Measurements from ENCODE around the gene TRHDE. TPM values are rescaled to one million over a fixed set of nuclear protein-coding genes. Genes with fewer than 3 reads are reported as not detected.

TRHDE gene
- total and polyA plus RNA-seq, 2 donors (not counting 1 experiment from before 2014, with no cell fraction given) = 7.3 to 8.8 TPM

GRCh38 chr12:72286526-72286925 is 14.4 kb downstream of the TRHDE start:
- Histone ChIP-seq H3K4me2 (ENCODE audit: extremely low read depth, insufficient read depth, low read length) (no peak overlapping the region), H4K20me1 (ENCODE audit: control insufficient read depth, extremely low read depth, insufficient read depth, low read length) (no peaks in the 10 kb centered on the region)
- TF ChIP-seq EZH2 (IDR thresholded peaks at IDR 0.05; ENCODE audit: low read length, missing control alignments) (no peak), CTCF (conservative IDR thresholded peaks at IDR 0.05 in 1 of 2, IDR thresholded peaks at IDR 0.05 in 1 of 2; ENCODE audit: low read depth in 1 of 2, low read length in 2 of 2) (no peak)

GRCh38 chr12:72288436-72288835 is 16.3 kb downstream of the TRHDE start:
- H3K4me2 ChIP-seq (ENCODE audit: extremely low read depth, insufficient read depth, low read length) = no peak overlapping the region
- no peaks in the 10 kb centered on the region for H3K9me3 ChIP-seq (ENCODE audit: control insufficient read depth, insufficient read depth, low read depth, low read length)
- no peak overlapping the region for H2AFZ ChIP-seq (ENCODE audit: low read length)
- H3K4me3 ChIP-seq (replicated peaks in 1 of 4; ENCODE audit: control extremely low read depth in 1 of 4, insufficient read depth in 1 of 4, low read depth in 3 of 4, low read length in 4 of 4) = no peak overlapping the region
- no peaks in the 10 kb centered on the region for H3K36me3 ChIP-seq (ENCODE audit: control insufficient read depth, insufficient read depth, low read length)
- no peak for DNase-seq (ENCODE audit: low read depth in 2 of 2)
- no peak overlapping the region for H3K9ac ChIP-seq (ENCODE audit: insufficient read depth, low read length)
- H3K4me1 ChIP-seq (ENCODE audit: control insufficient read depth, extremely low read depth, insufficient read depth, low read length) = no peaks in the 10 kb centered on the region
- TF ChIP-seq EZH2 (IDR thresholded peaks at IDR 0.05; ENCODE audit: low read length, missing control alignments) (no peak), CTCF (conservative IDR thresholded peaks at IDR 0.05 in 1 of 2, IDR thresholded peaks at IDR 0.05 in 1 of 2; ENCODE audit: low read depth in 1 of 2, low read length in 2 of 2) (no peak)
- no peaks in the 10 kb centered on the region for H3K27me3 ChIP-seq (ENCODE audit: control insufficient read depth, insufficient read depth, low read length)
- no peaks in the 10 kb centered on the region for H4K20me1 ChIP-seq (ENCODE audit: control insufficient read depth, extremely low read depth, insufficient read depth, low read length)
- H3K79me2 ChIP-seq (ENCODE audit: control insufficient read depth, insufficient read depth, low read length) = no peaks in the 10 kb centered on the region
- H3K27ac ChIP-seq (ENCODE audit: insufficient read depth, low read length) = no peak overlapping the region

More at GRCh38 chr12:72286526-72286925, 14.4 kb downstream of the TRHDE start:
- peaks cover 2% of the 10 kb centered on the region for H3K79me2 ChIP-seq (ENCODE audit: control insufficient read depth, insufficient read depth, low read length)
- H3K27ac ChIP-seq (ENCODE audit: insufficient read depth, low read length) = no peak overlapping the region
- no peak overlapping the region for H2AFZ ChIP-seq (ENCODE audit: low read length)
- no peak overlapping the region for H3K9ac ChIP-seq (ENCODE audit: insufficient read depth, low read length)
- no peaks in the 10 kb centered on the region for H3K9me3 ChIP-seq (ENCODE audit: control insufficient read depth, insufficient read depth, low read depth, low read length)
- H3K36me3 ChIP-seq (ENCODE audit: control insufficient read depth, insufficient read depth, low read length) = no peaks in the 10 kb centered on the region
- H3K4me3 ChIP-seq (replicated peaks in 1 of 4; ENCODE audit: control extremely low read depth in 1 of 4, insufficient read depth in 1 of 4, low read depth in 3 of 4, low read length in 4 of 4) = no peak overlapping the region
- peak in 1 of 2 donors; percentile 61 for DNase-seq (ENCODE audit: low read depth in 2 of 2)
- no peaks in the 10 kb centered on the region for H3K27me3 ChIP-seq (ENCODE audit: control insufficient read depth, insufficient read depth, low read length)
- no peaks in the 10 kb centered on the region for H3K4me1 ChIP-seq (ENCODE audit: control insufficient read depth, extremely low read depth, insufficient read depth, low read length)

GRCh38 chr12:72288911-72289310 is 16.7 kb downstream of the TRHDE start:
- H3K27me3 ChIP-seq (ENCODE audit: control insufficient read depth, insufficient read depth, low read length) = no peaks in the 10 kb centered on the region
- H3K4me2 ChIP-seq (ENCODE audit: extremely low read depth, insufficient read depth, low read length) = no peak overlapping the region
- no peaks in the 10 kb centered on the region for H4K20me1 ChIP-seq (ENCODE audit: control insufficient read depth, extremely low read depth, insufficient read depth, low read length)
- no peaks in the 10 kb centered on the region for H3K4me1 ChIP-seq (ENCODE audit: control insufficient read depth, extremely low read depth, insufficient read depth, low read length)
- no peak overlapping the region for H2AFZ ChIP-seq (ENCODE audit: low read length)
- H3K9me3 ChIP-seq (ENCODE audit: control insufficient read depth, insufficient read depth, low read depth, low read length) = no peaks in the 10 kb centered on the region
- no peaks in the 10 kb centered on the region for H3K79me2 ChIP-seq (ENCODE audit: control insufficient read depth, insufficient read depth, low read length)
- H3K36me3 ChIP-seq (ENCODE audit: control insufficient read depth, insufficient read depth, low read length) = no peaks in the 10 kb centered on the region
- no peak overlapping the region for H3K9ac ChIP-seq (ENCODE audit: insufficient read depth, low read length)
- H3K27ac ChIP-seq (ENCODE audit: insufficient read depth, low read length) = no peak overlapping the region
- peak in 1 of 2 donors; percentile 66 for DNase-seq (ENCODE audit: low read depth in 2 of 2)
- TF ChIP-seq CTCF (conservative IDR thresholded peaks at IDR 0.05 in 1 of 2, IDR thresholded peaks at IDR 0.05 in 1 of 2; ENCODE audit: low read depth in 1 of 2, low read length in 2 of 2) (no peak), EZH2 (IDR thresholded peaks at IDR 0.05; ENCODE audit: low read length, missing control alignments) (no peak)
- no peak overlapping the region for H3K4me3 ChIP-seq (replicated peaks in 1 of 4; ENCODE audit: control extremely low read depth in 1 of 4, insufficient read depth in 1 of 4, low read depth in 3 of 4, low read length in 4 of 4)

Data from fibroblast of lung (primary cell).